Adrenal gland (tissue), 12 donors: ENCODE results near the gene ERICH6B. TPM values are rescaled to one million over a fixed set of nuclear protein-coding genes. Genes with fewer than 3 reads are reported as not detected.

Experiments
- DNase-seq, 7 donors: peaks; one replicate each; pipeline ENCODE4 v3.0.0-alpha.2; 2019 to 2020
- H3K27ac ChIP-seq, 5 donors: fragments of 200-600 bp; sonication (generic) in 4 of 5; 1 replicate in 3 of 5; 2 replicates in 2 of 5; pipeline versions ENCODE4 v1.5.1 to v1.8.0; 2016 to 2020; ENCODE audit warnings: mild to moderate bottlenecking in 1 of 5
- H3K27me3 ChIP-seq: fragments of 200-600 bp; 2 replicates; pipeline ENCODE4 v1.8.0; 2021
- H3K36me3 ChIP-seq, 2 donors: fragments of 200-600 bp; replicated peaks in 1 of 2; 1 replicate in 1 of 2; 2 replicates in 1 of 2; pipeline versions ENCODE4 v1.5.1 to v1.8.0; 2018 to 2022
- H3K4me1 ChIP-seq, 2 donors: fragments of 200-600 bp; replicated peaks in 1 of 2; 1 replicate in 1 of 2; 2 replicates in 1 of 2; pipeline versions ENCODE4 v1.5.1 to v1.8.0; 2018 to 2021
- H3K4me3 ChIP-seq, 4 donors: fragments of 200-600 bp; sonication (generic) in 3 of 4; one replicate each; pipeline ENCODE4 v1.5.1; 2016 to 2018
- H3K9me3 ChIP-seq, 3 donors: fragments of 200-600 bp; sonication (generic) in 1 of 3; replicated peaks in 1 of 3; 1 replicate in 2 of 3; 2 replicates in 1 of 3; pipeline versions ENCODE4 v1.5.1 to v1.8.0; 2016 to 2021
- POLR2A ChIP-seq, 2 donors: fragments of 450-650 bp; IDR thresholded peaks; one replicate each; pipeline ENCODE4 v1.6.1; 2017; ENCODE audit warnings: antibody characterized with exemption in 2 of 2, mild to moderate bottlenecking in 2 of 2, moderate library complexity in 1 of 2
- WGBS, 4 donors: extraction: QIAGEN DNeasy Blood & Tissue Kit in 2 of 4; methylation state at CpG; one replicate each; pipeline versions ENCODE4 v1.1.5 to v1.1.7; 2013 to 2017; 5-methylcytosine and 5-hydroxymethylcytosine counted together
- intact Hi-C, 2 donors: fragments of 100-400 bp; cut with DNase I; formaldehyde crosslinking; loops; one replicate each; pipeline versions ENCODE4 v1.14.1 to v1.15.0; 2022 to 2023
- polyA plus RNA-seq, 3 donors: library from polyadenylated mRNA; stranded (reverse); fragments of 200-250 nt in 2 of 3; fragments of 350-450 nt in 1 of 3; fragmentation: Illumina TruSeq in 1 of 3; extraction: RNeasy Lipid Tissue Mini Kit (QIAGEN cat#74804) in 1 of 3; gene quantifications; one replicate each; pipeline ENCODE4 v1.2.3, GENCODE V29; 2013 to 2014
- total RNA-seq, 9 donors: library from RNA; depleted of rRNA in 4 of 9; stranded (reverse); fragments of >200 nt in 4 of 9; fragments of 120-200 nt in 1 of 9; fragmentation: NEBNext Ultra II Directional in 1 of 9; extraction: Animal tissue kit (Norgen Biotek cat#: 25700) in 1 of 9; gene quantifications; one replicate each; pipeline versions ENCODE4 v1.1.0 to v1.2.4, GENCODE V29; 2013 to 2023
- TF ChIP-seq, protein P1 (sequence below), 6 experiments: fragments of 450-650 bp in 4 of 6; fragments of 200-600 bp in 2 of 6; sonication (generic) in 1 of 6; IDR thresholded peaks; 1 replicate in 5 of 6; 2 replicates in 1 of 6; pipeline versions ENCODE4 v1.5.1 to v1.8.0; 2016 to 2021; ENCODE audit warnings: antibody characterized with exemption in 6 of 6, mild to moderate bottlenecking in 2 of 6, moderate library complexity in 1 of 6
- donor health status: healthy with polysubstance abuse.
- donor health status: Bipolar disorder and iron deficiency.
- donor health status: DM: yes; HTN: yes; CAD: no.
- donor health status: DM: no; HTN: no; CAD: no.
- donor health status: DM: no; HTN: no; CAD: no.
- donor health status: DM: yes; HTN: yes; CAD: no.

The ERICH6B gene
- total and polyA plus RNA-seq, 12 donors: 0.06 TPM; not detected in 11

GRCh38 chr13:45594227-45594626 lies 21.3 kb downstream of the ERICH6B start:
- no peaks in the 10 kb centered on the region for H3K4me1 ChIP-seq
- H3K9me3 ChIP-seq: no peaks in the 10 kb centered on the region
- H3K27ac ChIP-seq: no peak overlapping the region
- intact Hi-C loops: no loop called here
- no peak for DNase-seq
- H3K27me3 ChIP-seq: no peaks in the 10 kb centered on the region
- H3K4me3 ChIP-seq: no peak overlapping the region
- TF ChIP-seq, protein P1, sequence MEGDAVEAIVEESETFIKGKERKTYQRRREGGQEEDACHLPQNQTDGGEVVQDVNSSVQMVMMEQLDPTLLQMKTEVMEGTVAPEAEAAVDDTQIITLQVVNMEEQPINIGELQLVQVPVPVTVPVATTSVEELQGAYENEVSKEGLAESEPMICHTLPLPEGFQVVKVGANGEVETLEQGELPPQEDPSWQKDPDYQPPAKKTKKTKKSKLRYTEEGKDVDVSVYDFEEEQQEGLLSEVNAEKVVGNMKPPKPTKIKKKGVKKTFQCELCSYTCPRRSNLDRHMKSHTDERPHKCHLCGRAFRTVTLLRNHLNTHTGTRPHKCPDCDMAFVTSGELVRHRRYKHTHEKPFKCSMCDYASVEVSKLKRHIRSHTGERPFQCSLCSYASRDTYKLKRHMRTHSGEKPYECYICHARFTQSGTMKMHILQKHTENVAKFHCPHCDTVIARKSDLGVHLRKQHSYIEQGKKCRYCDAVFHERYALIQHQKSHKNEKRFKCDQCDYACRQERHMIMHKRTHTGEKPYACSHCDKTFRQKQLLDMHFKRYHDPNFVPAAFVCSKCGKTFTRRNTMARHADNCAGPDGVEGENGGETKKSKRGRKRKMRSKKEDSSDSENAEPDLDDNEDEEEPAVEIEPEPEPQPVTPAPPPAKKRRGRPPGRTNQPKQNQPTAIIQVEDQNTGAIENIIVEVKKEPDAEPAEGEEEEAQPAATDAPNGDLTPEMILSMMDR (IDR thresholded peaks at IDR 0.05): no peak
- no peak for TF ChIP-seq POLR2A (IDR thresholded peaks at IDR 0.05)
- WGBS, 4 donors: 56 to 80% (median 63%) methylated on average over 2 of the region's 2 CpGs
- H3K36me3 ChIP-seq: no peaks in the 10 kb centered on the region

DNA sequence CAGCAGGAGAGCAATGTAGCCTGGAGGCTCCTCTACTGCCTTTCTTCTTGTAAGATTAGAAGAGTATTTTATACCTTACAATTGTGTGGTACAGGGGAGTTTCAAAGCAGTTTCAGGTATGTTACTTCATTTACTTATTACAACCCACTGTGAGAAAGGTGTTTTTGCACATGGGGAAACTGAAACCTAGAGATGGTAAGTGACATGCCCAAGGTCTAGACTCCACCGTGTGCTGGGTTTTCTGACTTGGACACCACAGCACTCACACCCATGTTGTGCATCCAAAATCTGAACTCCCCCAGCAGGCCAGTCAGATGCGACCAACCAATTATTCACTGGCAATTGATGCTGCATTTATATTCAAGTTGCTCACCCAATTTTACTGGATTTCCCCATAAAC lies 22.8 kb downstream of the ERICH6B start:
- no peaks in the 10 kb centered on the region for H3K9me3 ChIP-seq
- intact Hi-C loops: no loop called here
- TF ChIP-seq, protein P1 (IDR thresholded peaks at IDR 0.05): no peak
- no peak for TF ChIP-seq POLR2A (IDR thresholded peaks at IDR 0.05)
- no peaks in the 10 kb centered on the region for H3K36me3 ChIP-seq
- 78 to 93% (median 81%) methylated on average over 2 of the region's 2 CpGs for WGBS, 4 donors
- H3K4me3 ChIP-seq: no peak overlapping the region
- no peak for DNase-seq
- H3K27ac ChIP-seq: no peak overlapping the region
- H3K4me1 ChIP-seq: no peaks in the 10 kb centered on the region
- H3K27me3 ChIP-seq: no peaks in the 10 kb centered on the region

- intact Hi-C loops: no loop called here
- Histone ChIP-seq H3K27ac (no peak overlapping the region), H3K36me3 (no peaks in the 10 kb centered on the region), H3K4me1 (no peaks in the 10 kb centered on the region), H3K27me3 (no peaks in the 10 kb centered on the region), H3K4me3 (no peak overlapping the region), H3K9me3 (no peaks in the 10 kb centered on the region)
- no peak for DNase-seq
- 57 to 78% (median 68%) methylated on average over 4 of the region's 4 CpGs for WGBS, 4 donors
- TF ChIP-seq, protein P1 (IDR thresholded peaks at IDR 0.05): no peak
- TF ChIP-seq POLR2A (IDR thresholded peaks at IDR 0.05): no peak
Measured at GRCh38 chr13:45590066-45590465, 25.5 kb downstream of the ERICH6B start.

GRCh38 chr13:45587897-45588296 lies 27.6 kb downstream of the ERICH6B start:
- no peak overlapping the region for H3K27ac ChIP-seq
- no peaks in the 10 kb centered on the region for H3K27me3 ChIP-seq
- DNase-seq: no peak
- TF ChIP-seq POLR2A (IDR thresholded peaks at IDR 0.05): no peak
- no peaks in the 10 kb centered on the region for H3K9me3 ChIP-seq
- WGBS, 4 donors: 94 to 100% (median 98%) methylated on average over 1 of the region's 1 CpG
- H3K36me3 ChIP-seq: no peaks in the 10 kb centered on the region
- H3K4me3 ChIP-seq: no peak overlapping the region
- no peaks in the 10 kb centered on the region for H3K4me1 ChIP-seq
- intact Hi-C loops: no loop called here

DNA sequence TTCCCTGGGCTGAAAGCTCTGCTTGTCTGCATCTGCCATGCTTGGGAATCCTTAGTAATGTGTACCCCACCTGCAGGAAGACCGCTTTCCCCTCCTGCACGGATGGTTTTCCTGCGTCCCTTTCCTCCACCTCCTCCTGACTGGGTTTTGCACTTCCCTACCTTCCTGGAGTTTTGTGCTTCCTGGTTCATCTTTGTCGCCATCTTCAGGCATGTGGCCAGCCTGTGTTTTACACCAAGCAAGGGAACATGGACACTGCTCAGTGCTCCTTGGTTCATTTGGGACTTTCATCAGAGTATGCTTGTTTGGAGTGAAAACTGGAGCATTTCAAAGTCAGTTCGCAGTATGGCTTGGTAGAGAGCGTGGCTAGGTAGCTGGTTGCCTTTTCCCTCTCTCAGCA lies 30.7 kb downstream of the ERICH6B start:
- peak in 3 of 7 donors; percentile 11 to 17 (median 14) for DNase-seq

More for the DNA sequence above, 30.7 kb downstream of the ERICH6B start:
- Histone ChIP-seq H3K27ac (no peak overlapping the region), H3K27me3 (no peaks in the 10 kb centered on the region), H3K36me3 (no peaks in the 10 kb centered on the region), H3K9me3 (no peaks in the 10 kb centered on the region), H3K4me1 (no peaks in the 10 kb centered on the region), H3K4me3 (no peak overlapping the region)
- TF ChIP-seq, protein P1 (IDR thresholded peaks at IDR 0.05): no peak
- TF ChIP-seq POLR2A (IDR thresholded peaks at IDR 0.05): no peak
- intact Hi-C loops: no loop called here
- WGBS, 4 donors: 70 to 83% (median 78%) methylated on average over 5 to 6 of the region's 6 CpGs
